Duodenal mucosa (tissue), 2 donors: Measurements from ENCODE around the gene MAGI2.
"Not testable (repeated sequence)": the region's sequence is repeated elsewhere in the genome, so short reads cannot be mapped to it uniquely, and the experiment has no call there.

ENCODE experiments used
- H3K27ac ChIP-seq: one replicate; pipeline ENCODE4 v1.7.0; 2013; ENCODE audit warnings: low read depth, low read length
- H3K27me3 ChIP-seq, 2 donors: one replicate each; pipeline ENCODE4 v1.7.0; 2013; ENCODE audit warnings: low read length in 2 of 2, control low read depth in 1 of 2; ENCODE audit not compliant: insufficient read depth in 2 of 2, control insufficient read depth in 1 of 2
- H3K36me3 ChIP-seq, 2 donors: one replicate each; pipeline ENCODE4 v1.7.0; 2013; ENCODE audit warnings: low read length in 2 of 2, control low read depth in 1 of 2; ENCODE audit not compliant: insufficient read depth in 2 of 2, control insufficient read depth in 1 of 2
- H3K4me1 ChIP-seq, 2 donors: one replicate each; pipeline ENCODE4 v1.7.0; 2013; ENCODE audit warnings: low read length in 2 of 2, control low read depth in 1 of 2; ENCODE audit not compliant: insufficient read depth in 2 of 2, control insufficient read depth in 1 of 2
- H3K4me3 ChIP-seq, 2 donors: one replicate each; pipeline ENCODE4 v1.7.0; 2013; ENCODE audit warnings: low read length in 2 of 2, low read depth in 1 of 2
- H3K9ac ChIP-seq, 2 donors: one replicate each; pipeline ENCODE4 v1.7.0; 2013; ENCODE audit warnings: low read length in 2 of 2, low read depth in 1 of 2
- H3K9me3 ChIP-seq, 2 donors: one replicate each; pipeline ENCODE4 v1.7.0; 2013; ENCODE audit warnings: low read length in 2 of 2, control low read depth in 1 of 2; ENCODE audit not compliant: control insufficient read depth in 1 of 2

Gene MAGI2

GRCh38 chr7:78240179-78240578, 1213.3 kb downstream of the MAGI2 start:
- H3K4me1 ChIP-seq, H3K4me3 ChIP-seq, H3K9me3 ChIP-seq, H3K36me3 ChIP-seq, H3K27ac ChIP-seq, H3K27me3 ChIP-seq, H3K9ac ChIP-seq: not testable (repeated sequence)

- Histone ChIP-seq H3K36me3 (no peaks in the 10 kb centered on the region), H3K9ac (no peak overlapping the region), H3K27me3 (no peaks in the 10 kb centered on the region), H3K9me3 (no peaks in the 10 kb centered on the region), H3K4me1 (no peaks in the 10 kb centered on the region), H3K4me3 (no peak overlapping the region), H3K27ac (no peak overlapping the region)
These were observed 1218.8 kb downstream of the MAGI2 start for GRCh38 chr7:78234634-78235033.

- no peak overlapping the region for H3K4me3 ChIP-seq
- H3K36me3 ChIP-seq: no peaks in the 10 kb centered on the region
- H3K9ac ChIP-seq: no peak overlapping the region
- no peaks in the 10 kb centered on the region for H3K27me3 ChIP-seq
- no peaks in the 10 kb centered on the region for H3K4me1 ChIP-seq
- no peaks in the 10 kb centered on the region for H3K9me3 ChIP-seq
- no peak overlapping the region for H3K27ac ChIP-seq
These were observed 1220.7 kb downstream of the MAGI2 start for GRCh38 chr7:78232806-78233205.

- H3K27me3 ChIP-seq: no peaks in the 10 kb centered on the region
- H3K4me3 ChIP-seq: no peak overlapping the region
- no peaks in the 10 kb centered on the region for H3K36me3 ChIP-seq
- H3K9ac ChIP-seq: no peak overlapping the region
- H3K9me3 ChIP-seq: no peaks in the 10 kb centered on the region
- peaks cover 0 to 2% of the 10 kb centered on the region in 2 donors for H3K4me1 ChIP-seq
- no peak overlapping the region for H3K27ac ChIP-seq
These were observed 1227.3 kb downstream of the MAGI2 start for GRCh38 chr7:78226059-78226719.

DNA sequence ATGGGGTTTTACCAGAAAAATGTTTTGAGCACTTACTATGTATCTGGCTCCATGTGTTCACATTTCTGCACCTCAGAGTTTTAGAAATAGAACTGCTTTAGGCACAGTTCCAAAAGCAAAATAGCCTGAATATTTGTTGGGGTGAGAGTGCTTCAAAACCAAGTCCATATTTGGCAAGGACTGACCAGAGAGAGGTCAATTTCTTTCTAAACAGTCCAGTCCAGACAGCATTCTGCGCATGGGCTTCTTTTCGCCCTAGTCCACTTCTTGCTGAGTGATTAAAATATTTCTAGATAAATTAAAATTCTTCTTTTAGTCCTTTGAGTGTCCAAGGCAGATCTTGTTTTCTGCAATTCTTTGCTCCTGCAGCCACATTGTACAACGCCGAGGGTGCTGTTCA, 1227.9 kb downstream of the MAGI2 start:
- Histone ChIP-seq H3K4me3 (no peak overlapping the region), H3K4me1 (peaks cover 0 to 8% of the 10 kb centered on the region in 2 donors), H3K27ac (no peak overlapping the region), H3K36me3 (no peaks in the 10 kb centered on the region), H3K9ac (no peak overlapping the region), H3K9me3 (no peaks in the 10 kb centered on the region), H3K27me3 (no peaks in the 10 kb centered on the region)

DNA sequence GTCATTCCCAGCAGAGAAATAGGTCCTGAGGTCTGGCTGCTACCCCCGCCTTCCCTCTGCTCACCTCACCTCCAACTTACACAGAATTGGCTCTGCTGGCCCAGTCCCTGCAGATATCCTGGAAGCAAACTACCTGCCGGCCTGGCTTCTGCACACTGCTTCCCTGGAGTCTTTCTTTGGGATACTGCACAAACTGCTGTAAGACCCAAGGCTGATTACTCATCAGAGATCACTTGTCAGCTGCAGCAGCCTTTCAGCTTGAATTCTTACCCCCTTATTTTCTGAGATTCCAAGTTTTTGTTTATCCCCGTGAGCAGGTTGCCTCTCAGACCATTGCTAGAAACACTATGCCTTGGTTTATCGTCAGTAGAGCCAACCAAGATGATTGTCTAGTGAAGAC, 1228.5 kb downstream of the MAGI2 start:
- Histone ChIP-seq H3K9ac (no peak overlapping the region), H3K9me3 (no peaks in the 10 kb centered on the region), H3K4me3 (no peak overlapping the region), H3K27me3 (no peaks in the 10 kb centered on the region), H3K4me1 (peaks cover 0 to 10% of the 10 kb centered on the region in 2 donors), H3K27ac (no peak overlapping the region), H3K36me3 (no peaks in the 10 kb centered on the region)

GRCh38 chr7:78223598-78223997, 1229.9 kb downstream of the MAGI2 start:
- H3K9me3 ChIP-seq: no peaks in the 10 kb centered on the region
- no peaks in the 10 kb centered on the region for H3K27me3 ChIP-seq
- H3K27ac ChIP-seq: no peak overlapping the region
- no peak overlapping the region for H3K9ac ChIP-seq
- peaks cover 0 to 13% of the 10 kb centered on the region in 2 donors for H3K4me1 ChIP-seq
- H3K36me3 ChIP-seq: no peaks in the 10 kb centered on the region
- H3K4me3 ChIP-seq: no peak overlapping the region

- H3K4me3 ChIP-seq: no peak overlapping the region
- H3K9ac ChIP-seq: no peak overlapping the region
- H3K36me3 ChIP-seq: no peaks in the 10 kb centered on the region
- H3K9me3 ChIP-seq: no peaks in the 10 kb centered on the region
- no peaks in the 10 kb centered on the region for H3K27me3 ChIP-seq
- peaks cover 0 to 13% of the 10 kb centered on the region in 2 donors for H3K4me1 ChIP-seq
- H3K27ac ChIP-seq: no peak overlapping the region
These were observed 1231.3 kb downstream of the MAGI2 start for GRCh38 chr7:78222001-78222751.

GRCh38 chr7:78220754-78221153, 1232.7 kb downstream of the MAGI2 start:
- Histone ChIP-seq H3K36me3 (no peaks in the 10 kb centered on the region), H3K27ac (no peak overlapping the region), H3K9ac (no peak overlapping the region), H3K9me3 (no peaks in the 10 kb centered on the region), H3K27me3 (no peaks in the 10 kb centered on the region), H3K4me3 (no peak overlapping the region), H3K4me1 (peaks cover 0 to 13% of the 10 kb centered on the region in 2 donors)

DNA sequence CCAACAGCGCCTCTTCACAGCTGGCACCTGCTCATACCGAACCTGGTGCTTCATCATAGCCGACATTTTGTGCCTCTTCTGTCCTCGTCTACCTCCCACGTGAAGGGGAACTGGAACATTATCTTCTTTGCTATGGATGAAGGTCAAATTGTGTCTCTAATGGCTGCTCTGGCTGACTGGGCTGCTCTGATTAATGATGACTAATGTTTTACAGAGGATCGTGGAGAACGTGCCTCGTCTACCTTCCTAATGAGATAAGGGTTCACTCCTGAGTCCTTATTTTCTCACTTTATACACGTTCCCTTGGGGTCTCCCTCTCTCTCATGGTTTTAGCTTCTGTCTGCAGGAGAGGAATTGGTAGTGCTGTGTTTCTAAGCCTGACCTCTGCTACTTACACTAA, 1234.6 kb downstream of the MAGI2 start:
- Histone ChIP-seq H3K27ac (no peak overlapping the region), H3K36me3 (no peaks in the 10 kb centered on the region), H3K9me3 (no peaks in the 10 kb centered on the region), H3K4me1 (peaks cover 0 to 13% of the 10 kb centered on the region in 2 donors), H3K27me3 (no peaks in the 10 kb centered on the region), H3K9ac (no peak overlapping the region), H3K4me3 (no peak overlapping the region)
